Peyer's patch (tissue), 4 donors: Measurements from ENCODE around the gene NIN.

Experiments used
- CTCF ChIP-seq, 6 experiments: fragments of 450-650 bp in 4 of 6; fragments of 200-600 bp in 2 of 6; sonication (generic) in 1 of 6; IDR thresholded peaks; one replicate each; pipeline ENCODE4 v1.5.1; 2017 to 2019; ENCODE audit warnings: antibody characterized with exemption in 6 of 6, mild to moderate bottlenecking in 3 of 6, moderate library complexity in 1 of 6
- POLR2A ChIP-seq, 2 donors: fragments of 450-650 bp; IDR thresholded peaks; one replicate each; pipeline ENCODE4 v1.5.1; 2017; ENCODE audit warnings: antibody characterized with exemption in 2 of 2, mild to moderate bottlenecking in 2 of 2, moderate library complexity in 2 of 2

DNA sequence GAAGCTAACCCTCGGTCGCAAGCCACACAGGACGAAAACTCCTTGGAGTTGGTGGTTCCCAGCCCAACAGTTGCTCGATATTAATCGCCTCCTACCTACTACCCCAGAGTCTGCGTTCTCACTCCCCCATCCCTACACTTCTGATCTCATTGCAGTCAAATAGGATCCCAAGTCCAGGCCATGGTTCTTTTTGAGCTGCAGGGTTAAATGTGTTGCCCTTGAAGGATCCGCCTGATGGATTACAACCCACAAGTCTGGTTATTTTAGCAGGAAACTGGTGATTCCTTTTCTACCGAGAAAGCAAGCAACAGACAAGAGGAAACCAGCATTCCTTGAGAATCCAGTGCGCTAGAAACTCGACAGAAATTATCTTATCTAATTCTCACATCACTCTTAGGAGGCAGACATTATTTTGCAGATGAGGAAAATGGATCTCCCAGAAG is 785 bp upstream of the NIN start:
- TF ChIP-seq CTCF (IDR thresholded peaks at IDR 0.05): no peak
- TF ChIP-seq POLR2A (IDR thresholded peaks at IDR 0.05): no peak
